Erythroblast (primary cell): Measurements from ENCODE around the gene AGO4.
"Not testable (repeated sequence)": the region's sequence is repeated elsewhere in the genome, so short reads cannot be mapped to it uniquely, and the experiment has no call there.

Source experiments
- GATA1 ChIP-seq: IDR thresholded peaks from 2 replicates; pipeline ENCODE4 v1.6.1; 2011; ENCODE audit warnings: low read depth, mild to moderate bottlenecking, control low read depth, low read length, moderate library complexity
- POLR2A ChIP-seq: IDR thresholded peaks from 2 replicates; pipeline ENCODE4 v1.6.1; 2011; ENCODE audit warnings: mild to moderate bottlenecking, low read length

GRCh38 chr1:35784364-35784763 is 23.5 kb upstream of the AGO4 start:
- not testable (repeated sequence) for TF ChIP-seq POLR2A, GATA1
